ENCODE measurements around the gene UNC119.

GRCh38 chr17:28598389-28598788, 46.0 kb upstream of the UNC119 start:
- TF ChIP-seq RAD21 (conservative IDR thresholded peaks at IDR 0.05) (no peak), EP300 (conservative IDR thresholded peaks at IDR 0.05; ENCODE audit: poor library complexity, severe bottlenecking) (no peak)

Measured in neural cell (in vitro differentiated cells).